PFSK-1 (cell line): ENCODE data around the gene ACADL.

Experiments used
- FOXP2 ChIP-seq: optimal IDR thresholded peaks from 2 replicates; pipeline ENCODE3; 2011; ENCODE audit warnings: borderline replicate concordance, control low read depth, inconsistent platforms; ENCODE audit not compliant: insufficient read depth; ENCODE audit errors: extremely low read length, extremely low read depth
- POLR2AphosphoS5 ChIP-seq: IDR thresholded peaks from 2 replicates; pipeline ENCODE4 v1.6.1; 2012; ENCODE audit warnings: low read depth, mild to moderate bottlenecking, control low read depth, low read length, moderate library complexity
- REST ChIP-seq, 2 experiments: IDR thresholded peaks; 2 replicates each; pipeline versions ENCODE4 v1.6.1 to v1.8.0; 2011 to 2012; ENCODE audit warnings: low read depth in 2 of 2, low read length in 2 of 2, control low read depth in 1 of 2, inconsistent platforms in 1 of 2, mild to moderate bottlenecking in 1 of 2, moderate library complexity in 1 of 2; ENCODE audit not compliant: insufficient read depth in 1 of 2
- SIN3A ChIP-seq: IDR thresholded peaks from 2 replicates; pipeline ENCODE4 v1.6.1; 2012; ENCODE audit warnings: mild to moderate bottlenecking, low read length, moderate library complexity, borderline replicate concordance; ENCODE audit not compliant: insufficient read depth
- TAF1 ChIP-seq: IDR thresholded peaks from 2 replicates; pipeline ENCODE4 v1.6.1; 2012; ENCODE audit warnings: low read length, control low read depth, borderline replicate concordance; ENCODE audit not compliant: insufficient read depth

The ACADL gene

GRCh38 chr2:210264282-210264681 is 39.0 kb upstream of the ACADL start:
- TF ChIP-seq POLR2AphosphoS5 = no peak
- no peak for TF ChIP-seq TAF1
- TF ChIP-seq SIN3A = no peak
- TF ChIP-seq REST (IDR thresholded peaks at IDR 0.05; ENCODE audit: insufficient read depth in 1 of 2, low read depth in 2 of 2, low read length in 2 of 2) = no peak
- no peak for TF ChIP-seq FOXP2

- TF ChIP-seq REST (IDR thresholded peaks at IDR 0.05; ENCODE audit: insufficient read depth in 1 of 2, low read depth in 2 of 2, low read length in 2 of 2) (no peak), SIN3A (no peak), TAF1 (no peak)
These were observed 38.6 kb upstream of the ACADL start for GRCh38 chr2:210263841-210264240.

- TF ChIP-seq REST (IDR thresholded peaks at IDR 0.05; ENCODE audit: insufficient read depth in 1 of 2, low read depth in 2 of 2, low read length in 2 of 2) = no peak
These were observed 36.8 kb upstream of the ACADL start for GRCh38 chr2:210262036-210262435.

DNA sequence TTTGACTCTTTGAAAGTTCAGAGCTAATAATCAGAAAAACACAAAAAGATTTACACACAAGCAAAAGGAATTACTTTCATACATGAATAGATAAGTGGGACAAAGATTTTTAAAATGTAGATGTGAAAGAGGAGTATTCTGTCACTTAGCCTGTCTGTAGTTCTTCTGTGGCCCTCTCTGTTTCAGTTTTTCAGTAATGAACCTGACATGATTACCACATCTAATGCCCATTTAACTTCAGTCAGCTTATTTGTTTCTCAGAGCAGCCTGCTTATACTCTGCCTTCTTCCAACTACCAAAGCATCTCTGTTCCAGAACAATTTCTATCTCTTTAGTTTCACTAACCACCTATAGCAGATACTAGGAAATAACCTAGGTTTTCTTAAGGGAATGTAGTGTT is 34.4 kb upstream of the ACADL start:
- TF ChIP-seq TAF1 = no peak
- TF ChIP-seq SIN3A = no peak
- TF ChIP-seq FOXP2 = no peak
- no peak for TF ChIP-seq POLR2AphosphoS5
- no peak for TF ChIP-seq REST (IDR thresholded peaks at IDR 0.05; ENCODE audit: insufficient read depth in 1 of 2, low read depth in 2 of 2, low read length in 2 of 2)

DNA sequence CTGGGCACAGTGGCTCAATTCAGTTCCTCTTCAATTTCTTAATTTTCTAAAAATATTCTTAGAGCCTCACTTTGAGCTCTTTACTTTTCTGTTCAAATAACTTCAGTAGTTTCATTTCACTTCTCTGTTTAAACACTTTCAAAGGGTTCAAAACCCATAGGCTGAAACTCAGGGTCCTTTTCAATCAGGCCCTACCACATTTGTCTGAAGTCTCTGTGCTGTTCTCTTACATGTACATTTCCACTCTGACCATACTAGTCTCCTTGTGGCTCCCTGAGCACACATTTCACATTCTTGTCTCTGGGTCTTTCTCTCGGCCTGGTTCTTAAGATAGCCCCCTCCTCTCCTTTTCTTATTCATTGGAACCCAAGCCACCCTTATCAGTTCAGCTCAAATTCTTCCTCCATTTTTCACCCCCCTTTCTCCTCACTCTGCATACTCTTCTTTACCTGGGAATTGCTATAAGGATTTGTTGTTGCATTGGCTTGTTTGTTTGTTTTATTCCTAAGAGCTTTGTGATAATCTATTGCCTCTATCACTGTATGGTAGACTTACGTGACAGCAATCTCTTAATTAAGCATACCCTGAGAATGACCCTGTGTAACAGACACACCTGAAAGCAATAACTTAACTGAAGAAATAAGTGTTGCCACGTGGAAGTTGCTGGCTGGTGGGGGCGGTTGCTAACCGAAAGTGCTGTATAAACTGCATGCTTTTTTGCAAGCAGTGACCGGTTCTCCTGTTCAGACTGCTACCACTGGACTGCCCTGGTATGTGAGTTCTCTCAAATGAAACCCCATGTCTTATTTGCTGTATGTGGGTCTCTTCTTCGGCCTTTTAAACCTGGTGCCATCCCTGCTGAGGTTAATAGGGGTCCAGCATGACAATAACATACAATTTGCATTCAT is 27.7 kb upstream of the ACADL start:
- no peak for TF ChIP-seq TAF1
- no peak for TF ChIP-seq FOXP2
- TF ChIP-seq POLR2AphosphoS5 = no peak
- no peak for TF ChIP-seq REST (IDR thresholded peaks at IDR 0.05; ENCODE audit: insufficient read depth in 1 of 2, low read depth in 2 of 2, low read length in 2 of 2)
- no peak for TF ChIP-seq SIN3A
